Ovary (tissue), 9 donors: ENCODE measurements around the gene HS6ST2. TPM values are rescaled to one million over a fixed set of nuclear protein-coding genes. Genes with fewer than 3 reads are reported as not detected.

ENCODE experiments used
- DNase-seq, 5 donors: peaks; one replicate each; pipeline ENCODE4 v3.0.0-alpha.2; 2019 to 2020
- H3K27ac ChIP-seq, 2 donors: fragments of 200-600 bp; one replicate each; pipeline versions ENCODE4 v1.5.1 to v1.8.0; 2019 to 2022
- H3K27me3 ChIP-seq: fragments of 200-600 bp; one replicate; pipeline ENCODE4 v1.8.0; 2022
- H3K36me3 ChIP-seq: fragments of 200-600 bp; sonication (generic); one replicate; pipeline ENCODE4 v1.5.1; 2019
- H3K4me1 ChIP-seq: one replicate; pipeline ENCODE4 v1.8.1; 2013; ENCODE audit warnings: mild to moderate bottlenecking, moderate library complexity; ENCODE audit not compliant: insufficient read depth
- H3K4me3 ChIP-seq: fragments of 200-600 bp; sonication (generic); one replicate; pipeline ENCODE4 v1.5.1; 2017
- H3K9me3 ChIP-seq, 2 donors: fragments of 200-600 bp in 1 of 2; sonication (generic) in 1 of 2; one replicate each; pipeline versions ENCODE4 v1.5.1 to v1.8.1; 2013 to 2019; ENCODE audit warnings: mild to moderate bottlenecking in 1 of 2, moderate library complexity in 1 of 2
- CTCF ChIP-seq, 3 donors: fragments of 450-650 bp in 2 of 3; fragments of 200-600 bp in 1 of 3; IDR thresholded peaks; one replicate each; pipeline versions ENCODE4 v1.5.1 to v1.8.0; 2016 to 2022; ENCODE audit warnings: antibody characterized with exemption in 3 of 3, mild to moderate bottlenecking in 1 of 3
- EP300 ChIP-seq: sonication (generic); formaldehyde crosslinking; IDR thresholded peaks from one replicate; pipeline ENCODE4 v1.6.1; 2017; ENCODE audit warnings: antibody characterized with exemption
- POLR2A ChIP-seq: fragments of 450-650 bp; IDR thresholded peaks from one replicate; pipeline ENCODE4 v1.6.1; 2017; ENCODE audit warnings: antibody characterized with exemption, mild to moderate bottlenecking, moderate library complexity
- WGBS, 3 donors: extraction: QIAGEN DNeasy Blood & Tissue Kit in 1 of 3; methylation state at CpG; one replicate each; pipeline versions ENCODE4 v1.1.5 to v1.1.7; 2013 to 2017; 5-methylcytosine and 5-hydroxymethylcytosine counted together
- intact Hi-C, 4 donors: fragments of 100-400 bp; cut with DNase I; formaldehyde crosslinking; loops; one replicate each; pipeline versions ENCODE4 v1.11.0 to v1.15.1; 2022 to 2023
- polyA plus RNA-seq, 2 donors: library from polyadenylated mRNA; stranded (reverse); fragments of 200-250 nt in 1 of 2; fragments of 350-450 nt in 1 of 2; fragmentation: Illumina TruSeq in 1 of 2; extraction: RNeasy Lipid Tissue Mini Kit (QIAGEN cat#74804) in 1 of 2; gene quantifications; one replicate each; pipeline ENCODE4 v1.2.3, GENCODE V29; 2013 to 2014
- total RNA-seq, 7 donors: library from RNA; depleted of rRNA in 2 of 7; stranded (reverse); fragments of >200 nt in 2 of 7; fragmentation: NEBNext Ultra II Directional in 3 of 7; extraction: Animal tissue kit (Norgen Biotek cat#: 25700) in 3 of 7; gene quantifications; one replicate each; pipeline versions ENCODE4 v1.1.0 to v1.2.4, GENCODE V29; 2016 to 2023
- donor health status: DM: no; HTN: no; CAD: no; lungs with moderate emphysema.
- donor health status: DM: no; HTN: no; CAD: no.
- donor health status: Bipolar disorder and iron deficiency.
- donor health status: DM: yes; HTN: yes; CAD: no.
- donor health status: DM: no; HTN: no; CAD: no.
- donor health status: DM: yes; HTN: yes; CAD: no.

The HS6ST2 gene
- total and polyA plus RNA-seq, 9 donors: 5.9 to 29.0 (median 12.9) TPM

- Histone ChIP-seq H3K27me3 (no peaks in the 10 kb centered on the region), H3K4me1 (no peaks in the 10 kb centered on the region), H3K9me3 (no peaks in the 10 kb centered on the region), H3K4me3 (no peak overlapping the region), H3K36me3 (no peaks in the 10 kb centered on the region), H3K27ac (no peak overlapping the region)
- WGBS, 3 donors: 43 to 46% (median 45%) methylated on average over 6 of the region's 6 CpGs
- peak in 1 of 5 donors; percentile 15 for DNase-seq
- intact Hi-C loops: no loop called here
- no peak for TF ChIP-seq CTCF (IDR thresholded peaks at IDR 0.05)
- TF ChIP-seq EP300: no peak
- no peak for TF ChIP-seq POLR2A
Measured at GRCh38 chrX:132968296-132968949, 10.0 kb upstream of the HS6ST2 start.

GRCh38 chrX:132967049-132967448 is 8.6 kb upstream of the HS6ST2 start:
- no peak for TF ChIP-seq CTCF (IDR thresholded peaks at IDR 0.05)
- TF ChIP-seq POLR2A: no peak
- TF ChIP-seq EP300: no peak
- H3K27ac ChIP-seq: no peak overlapping the region
- H3K9me3 ChIP-seq: no peaks in the 10 kb centered on the region
- no peaks in the 10 kb centered on the region for H3K27me3 ChIP-seq
- WGBS, 3 donors: 62 to 74% (median 69%) methylated on average over 3 of the region's 3 CpGs
- no peaks in the 10 kb centered on the region for H3K4me1 ChIP-seq
- intact Hi-C loops: no loop called here
- no peak for DNase-seq
- no peak overlapping the region for H3K4me3 ChIP-seq
- H3K36me3 ChIP-seq: no peaks in the 10 kb centered on the region

GRCh38 chrX:132965461-132965860 is 7.0 kb upstream of the HS6ST2 start:
- intact Hi-C loops: no loop called here

GRCh38 chrX:132961511-132961910 is 3.1 kb upstream of the HS6ST2 start:
- H3K4me3 ChIP-seq: no peak overlapping the region
- no peaks in the 10 kb centered on the region for H3K9me3 ChIP-seq
- no peaks in the 10 kb centered on the region for H3K27me3 ChIP-seq
- TF ChIP-seq CTCF (IDR thresholded peaks at IDR 0.05) (no peak), POLR2A (no peak), EP300 (no peak)
- no peak overlapping the region for H3K27ac ChIP-seq
- intact Hi-C loops: no loop called here
- no peak for DNase-seq
- H3K36me3 ChIP-seq: no peaks in the 10 kb centered on the region
- no peaks in the 10 kb centered on the region for H3K4me1 ChIP-seq
- 51 to 75% (median 67%) methylated on average over 1 of the region's 1 CpG for WGBS, 3 donors

More at GRCh38 chrX:132965461-132965860, 7.0 kb upstream of the HS6ST2 start:
- no peak for DNase-seq
- H3K4me3 ChIP-seq: no peak overlapping the region
- 68 to 75% (median 68%) methylated on average over 4 of the region's 4 CpGs for WGBS, 3 donors
- TF ChIP-seq EP300 (no peak), CTCF (IDR thresholded peaks at IDR 0.05) (no peak), POLR2A (no peak)
- no peak overlapping the region for H3K27ac ChIP-seq
- no peaks in the 10 kb centered on the region for H3K4me1 ChIP-seq
- H3K27me3 ChIP-seq: no peaks in the 10 kb centered on the region
- no peaks in the 10 kb centered on the region for H3K9me3 ChIP-seq
- H3K36me3 ChIP-seq: no peaks in the 10 kb centered on the region
